Measurements from ENCODE around the gene IMMP2L.

- TF ChIP-seq CTCF (IDR thresholded peaks at IDR 0.05; ENCODE audit: borderline replicate concordance, extremely low read depth, low read length, poor library complexity, severe bottlenecking) (no peak), EZH2 (IDR thresholded peaks at IDR 0.05; ENCODE audit: borderline replicate concordance, low read depth, low read length, severe bottlenecking) (no peak)
Measured at GRCh38 chr7:111328487-111328886, 233.8 kb downstream of the IMMP2L start.
